ENCODE results near the gene FAM117A. TPM values are rescaled to one million over a fixed set of nuclear protein-coding genes. Genes with fewer than 3 reads are reported as not detected.

FAM117A gene
- total and polyA plus RNA-seq, 2 experiments from 2014 or later: 14.9 to 27.9 TPM

DNA sequence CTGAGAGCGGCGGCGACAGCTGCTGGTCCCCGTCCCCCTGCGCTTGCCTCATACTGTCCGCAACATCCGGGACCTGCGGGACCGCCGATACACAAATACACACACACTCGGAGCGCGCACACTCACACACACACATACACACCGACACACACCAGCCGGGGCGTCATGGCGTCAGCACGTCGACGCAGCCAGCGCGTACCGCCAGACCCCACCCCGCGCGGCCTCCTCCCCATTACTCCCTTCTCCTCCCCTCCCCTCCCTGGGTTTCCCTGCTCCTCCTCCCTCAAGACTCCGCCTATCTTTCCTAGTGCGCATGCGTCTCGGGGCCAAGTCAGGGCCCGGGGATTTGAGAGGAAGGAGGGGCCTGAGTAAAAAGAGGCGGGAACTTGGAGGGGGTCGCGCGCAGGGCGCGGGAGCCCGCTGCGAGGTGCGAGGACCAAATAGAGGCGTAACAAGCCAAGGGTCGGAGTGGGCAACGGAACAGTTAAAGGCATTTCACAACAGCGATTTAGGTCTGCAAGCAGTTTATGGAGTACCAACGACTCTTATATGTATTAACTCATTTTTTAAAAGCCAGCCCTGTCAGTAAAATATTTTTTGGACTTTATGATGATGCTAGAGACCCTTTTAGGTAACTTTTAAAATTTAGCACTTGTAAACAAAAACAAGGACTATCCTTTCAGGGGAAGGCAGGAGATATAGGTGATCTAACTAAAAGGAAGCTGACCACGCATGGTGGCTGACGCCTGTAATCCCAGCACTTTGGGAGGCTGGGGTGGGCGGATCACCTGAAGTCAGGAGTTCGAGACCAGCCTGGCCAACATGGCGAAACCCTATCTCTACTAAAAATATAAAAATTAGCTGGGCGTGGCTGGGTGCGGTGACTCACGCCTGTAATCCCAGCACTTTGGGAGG, 85.7 kb downstream of the FAM117A start, which contains the start of gene SPOP:
SPOP (minus strand) TSS at position 165 of the 915 bp plus-strand sequence. CDS start 55,287 bp downstream, outside the sequence.
- H2AFZ ChIP-seq: peak within 1 kb of the TSS; percentile 66
- H3K4me1 ChIP-seq (ENCODE audit: insufficient read depth): peaks cover 11% of the 10 kb centered on the region
- H4K20me1 ChIP-seq (ENCODE audit: insufficient read depth, poor library complexity, severe bottlenecking): peaks cover 38% of the 10 kb centered on the region
- peak within 1 kb of the TSS; percentile 18 for H3K4me3 ChIP-seq
- peak within 1 kb of the TSS; percentile 86 for H3K4me2 ChIP-seq
- no peaks in the 10 kb centered on the region for H3K27me3 ChIP-seq
- TF ChIP-seq EZH2phosphoT487 (IDR thresholded peaks at IDR 0.05; ENCODE audit: low read depth, severe bottlenecking, unreplicated experiment): no peak
- TF ChIP-seq, protein P1, sequence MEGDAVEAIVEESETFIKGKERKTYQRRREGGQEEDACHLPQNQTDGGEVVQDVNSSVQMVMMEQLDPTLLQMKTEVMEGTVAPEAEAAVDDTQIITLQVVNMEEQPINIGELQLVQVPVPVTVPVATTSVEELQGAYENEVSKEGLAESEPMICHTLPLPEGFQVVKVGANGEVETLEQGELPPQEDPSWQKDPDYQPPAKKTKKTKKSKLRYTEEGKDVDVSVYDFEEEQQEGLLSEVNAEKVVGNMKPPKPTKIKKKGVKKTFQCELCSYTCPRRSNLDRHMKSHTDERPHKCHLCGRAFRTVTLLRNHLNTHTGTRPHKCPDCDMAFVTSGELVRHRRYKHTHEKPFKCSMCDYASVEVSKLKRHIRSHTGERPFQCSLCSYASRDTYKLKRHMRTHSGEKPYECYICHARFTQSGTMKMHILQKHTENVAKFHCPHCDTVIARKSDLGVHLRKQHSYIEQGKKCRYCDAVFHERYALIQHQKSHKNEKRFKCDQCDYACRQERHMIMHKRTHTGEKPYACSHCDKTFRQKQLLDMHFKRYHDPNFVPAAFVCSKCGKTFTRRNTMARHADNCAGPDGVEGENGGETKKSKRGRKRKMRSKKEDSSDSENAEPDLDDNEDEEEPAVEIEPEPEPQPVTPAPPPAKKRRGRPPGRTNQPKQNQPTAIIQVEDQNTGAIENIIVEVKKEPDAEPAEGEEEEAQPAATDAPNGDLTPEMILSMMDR (IDR thresholded peaks at IDR 0.05; ENCODE audit: poor library complexity): no peak
- TF ChIP-seq EZH2 (IDR thresholded peaks at IDR 0.05; ENCODE audit: borderline replicate concordance): no peak
- peaks cover 40% of the 10 kb centered on the region for H3K79me2 ChIP-seq
- 28% methylated on average over 30 of the region's 53 CpGs for WGBS (ENCODE audit: low lambda C conversion rate, missing lambda C conversion rate)
- H3K9me3 ChIP-seq (ENCODE audit: low read depth): no peaks in the 10 kb centered on the region
- peak; percentile 99 for DNase-seq (ENCODE audit: low spot score)
- H3K36me3 ChIP-seq (replicated peaks; ENCODE audit: insufficient read depth, low read depth): no peaks in the 10 kb centered on the region
- no peaks in the 10 kb centered on the region for H3K9me2 ChIP-seq (replicated peaks; ENCODE audit: insufficient read depth)
- H3K27ac ChIP-seq: peak within 1 kb of the TSS; percentile 91

DNA sequence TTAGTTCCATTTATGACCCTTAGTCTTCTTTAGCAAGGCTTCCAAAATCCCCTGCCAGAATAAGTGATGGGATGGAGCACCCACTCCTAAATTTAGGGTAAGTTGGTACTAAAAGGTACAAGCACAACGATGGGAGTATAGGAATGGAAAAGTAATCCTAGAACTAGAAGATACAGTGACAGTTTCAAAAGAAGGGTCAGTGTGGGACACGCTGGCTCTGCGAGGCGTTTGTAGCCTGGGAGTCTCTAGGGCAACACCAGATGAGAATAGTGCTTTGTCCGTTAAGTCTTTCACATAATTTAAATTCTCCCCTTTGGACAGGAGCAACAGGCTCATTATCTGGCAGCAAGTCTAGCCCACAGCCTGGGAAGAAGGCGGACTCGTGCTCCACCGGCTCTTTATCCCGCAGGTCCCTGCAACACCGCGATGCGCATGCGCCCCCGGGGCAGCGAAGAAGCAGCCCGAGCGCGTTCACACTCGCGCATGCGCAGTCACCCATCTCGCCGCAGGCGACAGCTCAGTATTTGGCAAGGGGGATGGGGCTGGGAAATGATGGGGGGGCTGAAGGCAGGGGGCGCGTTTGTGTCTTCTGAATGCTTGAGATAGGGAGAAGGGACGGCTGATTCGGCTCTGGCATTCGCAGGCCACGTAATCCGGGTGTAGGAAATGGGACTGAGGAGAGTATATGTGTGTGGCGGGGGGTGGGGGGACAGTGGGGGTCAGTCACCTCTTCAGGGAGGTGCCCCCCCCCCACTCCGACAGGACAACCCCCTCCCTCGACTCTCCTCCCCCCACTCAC, 86.6 kb downstream of the FAM117A start:
- H3K4me2 ChIP-seq: peak overlapping the region; percentile 86
- WGBS (ENCODE audit: low lambda C conversion rate, missing lambda C conversion rate): 1% methylated on average over 26 of the region's 34 CpGs
- H3K36me3 ChIP-seq (replicated peaks; ENCODE audit: insufficient read depth, low read depth): no peaks in the 10 kb centered on the region
- peaks cover 11% of the 10 kb centered on the region for H3K4me1 ChIP-seq (ENCODE audit: insufficient read depth)
- H3K27me3 ChIP-seq: no peaks in the 10 kb centered on the region
- H2AFZ ChIP-seq: peak overlapping the region; percentile 51
- H3K9me2 ChIP-seq (replicated peaks; ENCODE audit: insufficient read depth): no peaks in the 10 kb centered on the region
- H3K4me3 ChIP-seq: peak overlapping the region; percentile 18
- H4K20me1 ChIP-seq (ENCODE audit: insufficient read depth, poor library complexity, severe bottlenecking): peaks cover 45% of the 10 kb centered on the region
- H3K9me3 ChIP-seq (ENCODE audit: low read depth): no peaks in the 10 kb centered on the region
- peak; percentile 99 for DNase-seq (ENCODE audit: low spot score)
- TF ChIP-seq, protein P1 (IDR thresholded peaks at IDR 0.05; ENCODE audit: poor library complexity): no peak
- no peak for TF ChIP-seq EZH2phosphoT487 (IDR thresholded peaks at IDR 0.05; ENCODE audit: low read depth, severe bottlenecking, unreplicated experiment)
- H3K27ac ChIP-seq: peak overlapping the region; percentile 91
- H3K79me2 ChIP-seq: peaks cover 49% of the 10 kb centered on the region

DNA sequence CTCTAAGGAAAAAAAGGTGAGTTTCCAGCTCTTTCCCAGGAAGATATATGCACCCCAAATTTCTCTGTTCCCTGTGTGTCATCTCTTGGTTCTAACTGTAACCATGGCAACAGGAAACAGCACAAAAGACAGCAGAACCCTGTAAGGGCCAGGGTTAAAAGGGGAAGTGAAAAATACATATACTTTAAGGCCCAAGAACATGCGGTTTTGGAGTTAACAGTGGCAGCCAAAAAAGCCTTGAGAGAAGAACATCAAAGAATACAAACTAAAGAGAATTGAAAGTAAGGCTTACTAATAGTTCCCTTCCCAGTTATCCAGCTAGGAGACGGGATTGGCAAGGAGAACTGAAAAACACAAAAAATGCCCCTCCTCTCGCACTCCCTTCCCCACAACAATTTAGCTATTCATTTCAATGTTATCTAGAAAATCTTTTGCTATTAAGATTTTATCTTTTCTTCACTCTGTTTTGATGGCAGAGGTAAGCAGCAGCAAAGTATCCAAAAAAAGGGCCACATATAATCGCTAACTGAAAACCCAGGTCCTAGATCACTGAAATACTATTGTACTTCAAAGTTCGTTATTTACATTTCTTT, 87.6 kb downstream of the FAM117A start:
- DNase-seq (ENCODE audit: low spot score): no peak
- Histone ChIP-seq H3K36me3 (replicated peaks; ENCODE audit: insufficient read depth, low read depth) (no peaks in the 10 kb centered on the region), H3K27me3 (no peaks in the 10 kb centered on the region), H3K4me3 (peak overlapping the region; percentile 18), H3K9me3 (ENCODE audit: low read depth) (no peaks in the 10 kb centered on the region), H2AFZ (no peak overlapping the region), H4K20me1 (ENCODE audit: insufficient read depth, poor library complexity, severe bottlenecking) (peaks cover 55% of the 10 kb centered on the region), H3K4me2 (peak overlapping the region; percentile 86), H3K9me2 (replicated peaks; ENCODE audit: insufficient read depth) (no peaks in the 10 kb centered on the region), H3K79me2 (peaks cover 58% of the 10 kb centered on the region), H3K27ac (peak overlapping the region; percentile 27), H3K4me1 (ENCODE audit: insufficient read depth) (peaks cover 11% of the 10 kb centered on the region)
- TF ChIP-seq EZH2 (IDR thresholded peaks at IDR 0.05; ENCODE audit: borderline replicate concordance) (no peak), EZH2phosphoT487 (IDR thresholded peaks at IDR 0.05; ENCODE audit: low read depth, severe bottlenecking, unreplicated experiment) (no peak)
- TF ChIP-seq, protein P1 (IDR thresholded peaks at IDR 0.05; ENCODE audit: poor library complexity): no peak
- WGBS (ENCODE audit: low lambda C conversion rate, missing lambda C conversion rate): 55% methylated on average over 5 of the region's 5 CpGs
